Activated CD4-positive, alpha-beta T cell treated with anti-CD3 and anti-CD28 coated beads, Interleukin-2, amount 10 ng/mL, durations not matched to agents 24 days and 14 days (primary cell): ENCODE measurements around the gene PSME2. TPM values are rescaled to one million over a fixed set of nuclear protein-coding genes. Genes with fewer than 3 reads are reported as not detected.

Experiments
- DNase-seq: peaks from one replicate; pipeline ENCODE4 v3.0.0; 2022
- H3K27ac Mint-ChIP-seq: one replicate; pipeline ENCODE4 v1.8.0; 2022; ENCODE audit warnings: mild to moderate bottlenecking, mixed read lengths
- H3K27me3 Mint-ChIP-seq: one replicate; pipeline ENCODE4 v1.8.0; 2022; ENCODE audit warnings: mixed read lengths
- H3K36me3 Mint-ChIP-seq: one replicate; pipeline ENCODE4 v1.8.0; 2022; ENCODE audit warnings: low read depth, mild to moderate bottlenecking, mixed read lengths
- H3K4me1 Mint-ChIP-seq: one replicate; pipeline ENCODE4 v1.8.0; 2021; ENCODE audit warnings: mixed read lengths
- H3K4me3 Mint-ChIP-seq: one replicate; pipeline ENCODE4 v1.8.0; 2022; ENCODE audit warnings: mild to moderate bottlenecking, moderate library complexity, mixed read lengths
- H3K9me3 Mint-ChIP-seq: one replicate; pipeline ENCODE4 v1.8.0; 2021; ENCODE audit warnings: mixed read lengths
- intact Hi-C: fragments of 100-400 bp; cut with micrococcal nuclease; formaldehyde crosslinking; loops from one replicate; pipeline ENCODE4 v1.15.1; 2023
- total RNA-seq: library from RNA; stranded (reverse); gene quantifications from 2 replicates; pipeline ENCODE4 v1.2.3, GENCODE V29; 2022

The PSME2 gene
- total RNA-seq, 1 donor from 2014 or later: 565 TPM

GRCh38 chr14:24151404-24152080 is 5.1 kb upstream of the PSME2 start:
- Mint-ChIP-seq H3K4me1 (peaks cover 33% of the 10 kb centered on the region), H3K9me3 (no peaks in the 10 kb centered on the region), H3K4me3 (no peak overlapping the region), H3K27me3 (no peaks in the 10 kb centered on the region), H3K27ac (no peak overlapping the region), H3K36me3 (peaks cover 56% of the 10 kb centered on the region)
- no peak for DNase-seq
- intact Hi-C loops: no loop called here

- Mint-ChIP-seq H3K4me3 (no peak overlapping the region), H3K4me1 (peaks cover 33% of the 10 kb centered on the region), H3K27ac (no peak overlapping the region), H3K27me3 (no peaks in the 10 kb centered on the region), H3K36me3 (peaks cover 57% of the 10 kb centered on the region), H3K9me3 (no peaks in the 10 kb centered on the region)
- no peak for DNase-seq
- intact Hi-C loops: no loop called here
Measured at GRCh38 chr14:24150993-24151392, 4.6 kb upstream of the PSME2 start.

- H3K9me3 Mint-ChIP-seq: no peaks in the 10 kb centered on the region
- H3K27ac Mint-ChIP-seq: peak overlapping the region; percentile 31
- peaks cover 57% of the 10 kb centered on the region for H3K36me3 Mint-ChIP-seq
- H3K4me1 Mint-ChIP-seq: peaks cover 34% of the 10 kb centered on the region
- H3K27me3 Mint-ChIP-seq: no peaks in the 10 kb centered on the region
- intact Hi-C loops: no loop called here
- no peak for DNase-seq
- H3K4me3 Mint-ChIP-seq: no peak overlapping the region
Measured at GRCh38 chr14:24150567-24150966, 4.2 kb upstream of the PSME2 start.

GRCh38 chr14:24150061-24150460 is 3.7 kb upstream of the PSME2 start:
- no peak for DNase-seq
- intact Hi-C loops: no loop called here
- Mint-ChIP-seq H3K4me3 (no peak overlapping the region), H3K9me3 (no peaks in the 10 kb centered on the region), H3K27ac (no peak overlapping the region), H3K4me1 (peaks cover 38% of the 10 kb centered on the region), H3K36me3 (peaks cover 59% of the 10 kb centered on the region), H3K27me3 (no peaks in the 10 kb centered on the region)

- peak overlapping the region; percentile 97 for H3K4me3 Mint-ChIP-seq
- DNase-seq: no peak
- H3K27ac Mint-ChIP-seq: peak overlapping the region; percentile 60
- H3K9me3 Mint-ChIP-seq: no peaks in the 10 kb centered on the region
- H3K4me1 Mint-ChIP-seq: peaks cover 41% of the 10 kb centered on the region
- intact Hi-C loops: no loop called here
- peaks cover 59% of the 10 kb centered on the region for H3K36me3 Mint-ChIP-seq
- no peaks in the 10 kb centered on the region for H3K27me3 Mint-ChIP-seq
Measured at GRCh38 chr14:24149302-24149969, 3.0 kb upstream of the PSME2 start.

- Mint-ChIP-seq H3K4me1 (peaks cover 56% of the 10 kb centered on the region), H3K27me3 (no peaks in the 10 kb centered on the region)
Measured at GRCh38 chr14:24147761-24148428, 1.5 kb upstream of the PSME2 start.

GRCh38 chr14:24146978-24147760 is 759 bp upstream of the PSME2 start, which contains the start of gene RNF31:
Gene RNF31 (plus strand): TSS chr14:24147498. CDS start chr14:24147699, 201 bp downstream.
- peaks cover 59% of the 10 kb centered on the region for H3K4me1 Mint-ChIP-seq
- peak within 1 kb of the TSS; percentile 99 for H3K27ac Mint-ChIP-seq
- H3K27me3 Mint-ChIP-seq: no peaks in the 10 kb centered on the region
- peak; percentile 99 for DNase-seq
- H3K9me3 Mint-ChIP-seq: no peaks in the 10 kb centered on the region
- H3K36me3 Mint-ChIP-seq: peaks cover 68% of the 10 kb centered on the region
- intact Hi-C loops: loop anchor here (1.0 to 2.0 kb wide), 7 partner anchors 11 to 152 kb away; partner anchors contain the start of genes DCAF11, DHRS1, IPO4 and IRF9
- peak within 1 kb of the TSS; percentile 97 for H3K4me3 Mint-ChIP-seq

More at GRCh38 chr14:24147761-24148428, 1.5 kb upstream of the PSME2 start:
- Mint-ChIP-seq H3K36me3 (peaks cover 69% of the 10 kb centered on the region), H3K4me3 (peak overlapping the region; percentile 97), H3K27ac (peak overlapping the region; percentile 79), H3K9me3 (no peaks in the 10 kb centered on the region)
- intact Hi-C loops: loop anchor here (1.0 to 2.0 kb wide), 6 partner anchors 13 to 151 kb away; partner anchors contain the start of genes DCAF11, DHRS1, IPO4 and IRF9
- DNase-seq: peak; percentile 72

GRCh38 chr14:24145690-24146452 is 539 bp downstream of the PSME2 start:
- H3K4me1 Mint-ChIP-seq: peaks cover 62% of the 10 kb centered on the region
- H3K36me3 Mint-ChIP-seq: peaks cover 68% of the 10 kb centered on the region
- H3K27ac Mint-ChIP-seq: peak overlapping the region; percentile 99
- intact Hi-C loops: loop anchor here (1.0 to 2.0 kb wide), 4 partner anchors 10 to 153 kb away; partner anchors contain the start of genes DHRS1, IPO4, NOP9 and PCK2
- no peaks in the 10 kb centered on the region for H3K9me3 Mint-ChIP-seq
- H3K27me3 Mint-ChIP-seq: no peaks in the 10 kb centered on the region
- DNase-seq: peak; percentile 66
- peak overlapping the region; percentile 97 for H3K4me3 Mint-ChIP-seq

- Mint-ChIP-seq H3K9me3 (no peaks in the 10 kb centered on the region), H3K27me3 (no peaks in the 10 kb centered on the region), H3K36me3 (peaks cover 68% of the 10 kb centered on the region), H3K27ac (peak overlapping the region; percentile 99), H3K4me1 (peaks cover 58% of the 10 kb centered on the region), H3K4me3 (peak overlapping the region; percentile 97)
- intact Hi-C loops: no loop called here
- DNase-seq: no peak
Measured at GRCh38 chr14:24145219-24145618, 1.2 kb downstream of the PSME2 start.

GRCh38 chr14:24144451-24144850 is 2.0 kb downstream of the PSME2 start:
- Mint-ChIP-seq H3K4me1 (peaks cover 59% of the 10 kb centered on the region), H3K9me3 (no peaks in the 10 kb centered on the region), H3K4me3 (peak overlapping the region; percentile 97), H3K27me3 (no peaks in the 10 kb centered on the region), H3K36me3 (peaks cover 69% of the 10 kb centered on the region), H3K27ac (peak overlapping the region; percentile 73)
- intact Hi-C loops: no loop called here
- no peak for DNase-seq

- Mint-ChIP-seq H3K9me3 (no peaks in the 10 kb centered on the region), H3K36me3 (peaks cover 69% of the 10 kb centered on the region), H3K4me3 (peak overlapping the region; percentile 94), H3K4me1 (peaks cover 60% of the 10 kb centered on the region), H3K27ac (peak overlapping the region; percentile 61), H3K27me3 (no peaks in the 10 kb centered on the region)
- no peak for DNase-seq
- intact Hi-C loops: no loop called here
Measured at GRCh38 chr14:24143511-24143910, 2.9 kb downstream of the PSME2 start.

- DNase-seq: peak; percentile 100
- Mint-ChIP-seq H3K27me3 (no peaks in the 10 kb centered on the region), H3K4me1 (peaks cover 69% of the 10 kb centered on the region), H3K36me3 (peaks cover 83% of the 10 kb centered on the region), H3K27ac (peak within 1 kb of the TSS; percentile 94), H3K9me3 (no peaks in the 10 kb centered on the region), H3K4me3 (peak within 1 kb of the TSS; percentile 94)
- intact Hi-C loops: loop anchor here (1.0 kb wide), 3 partner anchors 20 to 72 kb away; partner anchors contain the start of genes CHMP4A, DCAF11, IRF9 and NRL
Measured at GRCh38 chr14:24141097-24141880, 5.1 kb downstream of the PSME2 start, which contains the start of gene EMC9. Gene EMC9 (minus strand): TSS chr14:24141591. CDS start chr14:24141304, 287 bp downstream.
